Endothelial cell of umbilical vein (primary cell): ENCODE measurements around the gene PKD1L1. TPM values are rescaled to one million over a fixed set of nuclear protein-coding genes. Genes with fewer than 3 reads are reported as not detected.

Experiments
- BruUV-seq: library from RNA; stranded (reverse); fragments of 400-500 nt; replicated peaks from 2 replicates; lab custom pipeline; 2021; lab: Mats Ljungman, UMichigan
- CTCF ChIA-PET: fragments of 300-600, 350-600 bp; sonication (Branson Sonifier 250); formaldehyde crosslinking; loops from one replicate; lab custom pipeline; 2021; ENCODE audit warnings: antibody characterized with exemption, inconsistent platforms; lab: Charles Lee
- POLR2A ChIA-PET: fragments of 300-600, 350-600 bp; sonication (Branson Sonifier 250); formaldehyde crosslinking; loops from one replicate; lab custom pipeline; 2021; ENCODE audit warnings: antibody characterized with exemption, inconsistent platforms; lab: Charles Lee
- DNase-seq: peaks from one replicate; pipeline ENCODE4 v3.0.0-alpha.2; 2011; ENCODE audit warnings: low read depth, low spot score
- FAIRE-seq: peaks from 2 replicates; lab custom pipeline; 2011; peaks lifted over from hg19 to GRCh38; lab: Jason Lieb, UNC
- H2AFZ ChIP-seq: 2 replicates; pipeline ENCODE4 v1.6.0; 2012; ENCODE audit warnings: low read depth, low read length, control low read depth, inconsistent platforms
- H3K27ac ChIP-seq: 2 replicates; pipeline ENCODE4 v1.5.1; 2011; ENCODE audit warnings: low read depth, mild to moderate bottlenecking, control low read depth, low read length, moderate library complexity; ENCODE audit not compliant: insufficient read depth
- H3K27me3 ChIP-seq, 2 experiments: 2 replicates each; pipeline versions ENCODE4 v1.6.0 to v1.6.1; 2011; ENCODE audit warnings: low read length in 2 of 2, mixed read lengths in 1 of 2; ENCODE audit not compliant: control insufficient read depth in 2 of 2, insufficient read depth in 2 of 2
- H3K36me3 ChIP-seq, 2 experiments: 2 replicates in 1 of 2; 3 replicates in 1 of 2; pipeline ENCODE4 v1.5.1; 2011; ENCODE audit warnings: low read length in 2 of 2, mild to moderate bottlenecking in 1 of 2, moderate library complexity in 1 of 2; ENCODE audit not compliant: control insufficient read depth in 2 of 2, insufficient read depth in 2 of 2; ENCODE audit errors: extremely low read depth in 1 of 2
- H3K4me1 ChIP-seq: 3 replicates; pipeline ENCODE4 v1.5.1; 2011; ENCODE audit warnings: mild to moderate bottlenecking, low read length; ENCODE audit not compliant: control insufficient read depth, insufficient read depth; ENCODE audit errors: extremely low read depth
- H3K4me2 ChIP-seq: 2 replicates; pipeline ENCODE4 v1.6.1; 2011; ENCODE audit warnings: low read length, control low read depth, mixed read lengths; ENCODE audit not compliant: insufficient read depth
- H3K4me3 ChIP-seq, 3 experiments: fragments of 200-600 bp in 1 of 3; sonication (generic), shearing (Covaris generic) in 1 of 3; replicated peaks in 1 of 3; 2 replicates each; pipeline ENCODE4 v1.5.1; 2011 to 2016; ENCODE audit warnings: control low read depth in 3 of 3, low read length in 3 of 3, mild to moderate bottlenecking in 2 of 3, inconsistent platforms in 1 of 3, low read depth in 1 of 3, moderate library complexity in 1 of 3; ENCODE audit not compliant: insufficient read depth in 1 of 3
- H3K79me2 ChIP-seq: 2 replicates; pipeline ENCODE4 v1.6.0; 2012; ENCODE audit warnings: low read length, inconsistent platforms; ENCODE audit not compliant: control insufficient read depth, insufficient read depth
- H3K9ac ChIP-seq: replicated peaks from 2 replicates; pipeline ENCODE3; 2011; ENCODE audit warnings: low read length, control low read depth; ENCODE audit not compliant: insufficient read depth; ENCODE audit errors: extremely low read depth
- H3K9me1 ChIP-seq: replicated peaks from 3 replicates; pipeline ENCODE4 v1.6.0; 2011; ENCODE audit warnings: mild to moderate bottlenecking, low read length; ENCODE audit not compliant: control insufficient read depth, insufficient read depth; ENCODE audit errors: extremely low read depth
- H3K9me3 ChIP-seq: replicated peaks from 2 replicates; pipeline ENCODE4 v1.5.1; 2012; ENCODE audit warnings: low read length, inconsistent platforms; ENCODE audit not compliant: control insufficient read depth, insufficient read depth
- H4K20me1 ChIP-seq: replicated peaks from 2 replicates; pipeline ENCODE3; 2011; ENCODE audit warnings: mild to moderate bottlenecking, low read length; ENCODE audit not compliant: control insufficient read depth, insufficient read depth; ENCODE audit errors: extremely low read depth
- EZH2 ChIP-seq: IDR thresholded peaks from 2 replicates; pipeline ENCODE4 v1.6.1; 2012; ENCODE audit warnings: borderline replicate concordance, low read depth, mild to moderate bottlenecking, moderate library complexity, low read length, inconsistent platforms; ENCODE audit not compliant: severe bottlenecking
- FOS ChIP-seq: IDR thresholded peaks from 2 replicates; pipeline ENCODE4 v1.6.1; 2011; ENCODE audit warnings: mild to moderate bottlenecking, low read length, moderate library complexity, borderline replicate concordance; ENCODE audit not compliant: insufficient read depth
- GATA2 ChIP-seq: IDR thresholded peaks from 2 replicates; pipeline ENCODE4 v1.7.0; 2011; ENCODE audit warnings: low read depth, mild to moderate bottlenecking, moderate library complexity, mixed read lengths, low read length; ENCODE audit not compliant: insufficient read length, insufficient read depth
- JUN ChIP-seq: IDR thresholded peaks from 2 replicates; pipeline ENCODE4 v1.6.1; 2011; ENCODE audit warnings: borderline replicate concordance, low read depth; ENCODE audit not compliant: insufficient read length, insufficient read depth
- MYC ChIP-seq: IDR thresholded peaks from one replicate; pipeline ENCODE4 v1.6.1; 2011; ENCODE audit warnings: mild to moderate bottlenecking, low read depth, low read length
- POLR2A ChIP-seq: IDR thresholded peaks from 2 replicates; pipeline ENCODE4 v1.6.1; 2012; ENCODE audit warnings: low read depth, mild to moderate bottlenecking, control low read depth, low read length
- POLR2AphosphoS5 ChIP-seq: IDR thresholded peaks from 2 replicates; pipeline ENCODE4 v1.6.1; 2012; ENCODE audit warnings: low read depth, mild to moderate bottlenecking, control low read depth, low read length, moderate library complexity; ENCODE audit not compliant: insufficient read depth
- dilution Hi-C: fragments of 300-500 bp; cut with MboI; formaldehyde crosslinking; loops from one replicate; pipeline ENCODE4 v1.15.0; 2019; ENCODE audit warnings: low sequenced_read_pairs; ENCODE audit not compliant: extremely low pct_ligation_motif_present
- intact Hi-C: fragments of 100-400 bp; cut with micrococcal nuclease; formaldehyde crosslinking; loops from one replicate; pipeline ENCODE4 v1.10.0; 2022
- polyA plus RNA-seq, 4 experiments: library from polyadenylated mRNA; depleted of rRNA in 3 of 4; stranded (reverse) in 3 of 4; unstranded in 1 of 4; fragments of >200 nt; gene quantifications; 2 replicates each; pipeline versions ENCODE4 v1.2.1 to v1.2.3, GENCODE V29; 2011 to 2012; ENCODE audit warnings: missing spikeins in 1 of 4
- total RNA-seq: library from RNA; stranded (reverse); gene quantifications from 2 replicates; pipeline ENCODE4 v1.2.3, GENCODE V29; 2021
- TF ChIP-seq, protein P1 (sequence below), 2 donors: IDR thresholded peaks; 1 replicate in 1 of 2; 2 replicates in 1 of 2; pipeline ENCODE4 v1.5.1; 2011; ENCODE audit warnings: low read length in 2 of 2, mild to moderate bottlenecking in 2 of 2, moderate library complexity in 2 of 2, control low read depth in 1 of 2, inconsistent platforms in 1 of 2, low read depth in 1 of 2; ENCODE audit not compliant: insufficient read depth in 1 of 2; ENCODE audit errors: extremely low read depth in 1 of 2
- TF ChIP-seq, protein P2 (sequence below): IDR thresholded peaks from 2 replicates; pipeline ENCODE4 v1.6.1; 2011; ENCODE audit not compliant: insufficient read depth, insufficient read length

Gene PKD1L1
- total and polyA plus RNA-seq, 2 donors (not counting 3 experiments of a cell fraction or from before 2014, with no cell fraction given), result 4.1 to 5.9 TPM

GRCh38 chr7:47884675-47885074 lies 63.6 kb downstream of the PKD1L1 start:
- Histone ChIP-seq H3K9me3 (no peaks in the 10 kb centered on the region), H4K20me1 (no peaks in the 10 kb centered on the region), H3K4me3 (no peak overlapping the region), H2AFZ (no peak overlapping the region), H3K4me1 (no peaks in the 10 kb centered on the region), H3K9ac (no peak overlapping the region), H3K36me3 (no peaks in the 10 kb centered on the region), H3K4me2 (no peak overlapping the region), H3K79me2 (no peaks in the 10 kb centered on the region), H3K9me1 (no peaks in the 10 kb centered on the region), H3K27ac (no peak overlapping the region), H3K27me3 (peaks cover 6% of the 10 kb centered on the region in 2 experiments)
- POLR2A ChIA-PET, result no interaction called here
- intact Hi-C loops, result no loop called here
- no peak for DNase-seq
- dilution Hi-C loops, result no loop called here
- CTCF ChIA-PET, result interaction anchor here (1.1 kb wide), 1 partner anchor 13 kb away, joined by 3 read pairs; no protein-coding TSS in a partner anchor
- TF ChIP-seq, protein P1, sequence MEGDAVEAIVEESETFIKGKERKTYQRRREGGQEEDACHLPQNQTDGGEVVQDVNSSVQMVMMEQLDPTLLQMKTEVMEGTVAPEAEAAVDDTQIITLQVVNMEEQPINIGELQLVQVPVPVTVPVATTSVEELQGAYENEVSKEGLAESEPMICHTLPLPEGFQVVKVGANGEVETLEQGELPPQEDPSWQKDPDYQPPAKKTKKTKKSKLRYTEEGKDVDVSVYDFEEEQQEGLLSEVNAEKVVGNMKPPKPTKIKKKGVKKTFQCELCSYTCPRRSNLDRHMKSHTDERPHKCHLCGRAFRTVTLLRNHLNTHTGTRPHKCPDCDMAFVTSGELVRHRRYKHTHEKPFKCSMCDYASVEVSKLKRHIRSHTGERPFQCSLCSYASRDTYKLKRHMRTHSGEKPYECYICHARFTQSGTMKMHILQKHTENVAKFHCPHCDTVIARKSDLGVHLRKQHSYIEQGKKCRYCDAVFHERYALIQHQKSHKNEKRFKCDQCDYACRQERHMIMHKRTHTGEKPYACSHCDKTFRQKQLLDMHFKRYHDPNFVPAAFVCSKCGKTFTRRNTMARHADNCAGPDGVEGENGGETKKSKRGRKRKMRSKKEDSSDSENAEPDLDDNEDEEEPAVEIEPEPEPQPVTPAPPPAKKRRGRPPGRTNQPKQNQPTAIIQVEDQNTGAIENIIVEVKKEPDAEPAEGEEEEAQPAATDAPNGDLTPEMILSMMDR (IDR thresholded peaks at IDR 0.05; ENCODE audit: extremely low read depth in 1 of 2, insufficient read depth in 1 of 2, low read depth in 1 of 2, low read length in 2 of 2), result no peak
- no peak for FAIRE-seq
- no TSS peak for BruUV-seq

DNA sequence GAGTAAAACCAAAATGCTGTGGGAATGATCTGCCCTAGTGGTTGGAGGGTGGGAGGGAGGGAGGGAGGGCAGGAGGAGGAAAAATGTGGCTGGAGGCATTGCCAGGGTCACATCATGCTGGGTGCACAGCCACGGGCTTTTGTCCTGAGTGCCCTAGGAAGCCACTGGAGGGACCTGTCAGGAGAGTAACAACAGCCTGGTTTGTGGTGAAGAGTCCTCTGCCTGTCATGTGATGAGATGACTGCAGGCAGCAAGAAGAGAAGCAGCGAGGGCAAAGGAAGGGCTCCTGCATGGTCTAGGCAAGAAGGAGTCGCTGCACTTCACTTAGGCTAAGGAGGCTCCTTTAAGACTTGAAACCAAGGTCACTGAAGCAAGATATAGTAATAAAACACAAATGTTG lies 65.6 kb downstream of the PKD1L1 start:
- dilution Hi-C loops, result no loop called here
- no peaks in the 10 kb centered on the region for H3K9me3 ChIP-seq
- no peak overlapping the region for H2AFZ ChIP-seq
- H3K79me2 ChIP-seq, result no peaks in the 10 kb centered on the region
- DNase-seq, result no peak
- ChIA-PET CTCF (no interaction called here), POLR2A (no interaction called here)
- no peaks in the 10 kb centered on the region for H4K20me1 ChIP-seq
- no TSS peak for BruUV-seq
- no peak overlapping the region for H3K9ac ChIP-seq
- H3K4me2 ChIP-seq, result no peak overlapping the region
- H3K27ac ChIP-seq, result no peak overlapping the region
- TF ChIP-seq GATA2 (no peak), POLR2AphosphoS5 (no peak), FOS (no peak), MYC (no peak), EZH2 (no peak), JUN (no peak), POLR2A (no peak)
- TF ChIP-seq, protein P1 (IDR thresholded peaks at IDR 0.05; ENCODE audit: extremely low read depth in 1 of 2, insufficient read depth in 1 of 2, low read depth in 1 of 2, low read length in 2 of 2), result no peak
- TF ChIP-seq, protein P2, sequence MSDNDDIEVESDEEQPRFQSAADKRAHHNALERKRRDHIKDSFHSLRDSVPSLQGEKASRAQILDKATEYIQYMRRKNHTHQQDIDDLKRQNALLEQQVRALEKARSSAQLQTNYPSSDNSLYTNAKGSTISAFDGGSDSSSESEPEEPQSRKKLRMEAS, result no peak
- H3K27me3 ChIP-seq, result peaks cover 6% of the 10 kb centered on the region in 2 experiments
- H3K4me3 ChIP-seq, result no peak overlapping the region
- intact Hi-C loops, result no loop called here
- no peaks in the 10 kb centered on the region for H3K9me1 ChIP-seq
- FAIRE-seq, result no peak
- no peaks in the 10 kb centered on the region for H3K4me1 ChIP-seq
- H3K36me3 ChIP-seq, result no peaks in the 10 kb centered on the region
